NCI-H2196 (cell line): ENCODE measurements around the gene SUPT4H1.

Experiments
- DNase-seq: peaks from one replicate; lab custom pipeline; 2025; ENCODE audit not compliant: unreplicated experiment; lab: John Stamatoyannopoulos, UW

The SUPT4H1 gene

GRCh38 chr17:58381124-58382035 is 29.4 kb upstream of the SUPT4H1 start:
- DNase-seq, result no peak

- no peak for DNase-seq
Observed at GRCh38 chr17:58380207-58381123, 28.5 kb upstream of the SUPT4H1 start.

- DNase-seq, result no peak
Observed at GRCh38 chr17:58379511-58379824, 27.5 kb upstream of the SUPT4H1 start.

- DNase-seq, result no peak
Observed at GRCh38 chr17:58378733-58379510, 26.9 kb upstream of the SUPT4H1 start.

- no peak for DNase-seq
Observed at GRCh38 chr17:58377661-58378060, 25.7 kb upstream of the SUPT4H1 start.

- no peak for DNase-seq
Observed at GRCh38 chr17:58377093-58377601, 25.1 kb upstream of the SUPT4H1 start.

- DNase-seq, result no peak
Observed at GRCh38 chr17:58376472-58377000, 24.5 kb upstream of the SUPT4H1 start.

- no peak for DNase-seq
Observed at GRCh38 chr17:58375811-58376210, 23.8 kb upstream of the SUPT4H1 start.

- no peak for DNase-seq
Observed at GRCh38 chr17:58375256-58375655, 23.3 kb upstream of the SUPT4H1 start.

- DNase-seq, result no peak
Observed at GRCh38 chr17:58373923-58374322, 21.9 kb upstream of the SUPT4H1 start.

- no peak for DNase-seq
Observed at GRCh38 chr17:58373003-58373402, 21.0 kb upstream of the SUPT4H1 start.

- DNase-seq, result no peak
Observed at GRCh38 chr17:58371300-58371950, 19.4 kb upstream of the SUPT4H1 start.

- DNase-seq, result no peak
Observed at GRCh38 chr17:58370716-58371115, 18.7 kb upstream of the SUPT4H1 start.

- DNase-seq, result no peak
Observed at GRCh38 chr17:58370309-58370708, 18.3 kb upstream of the SUPT4H1 start.

- DNase-seq, result no peak
Observed at GRCh38 chr17:58369214-58370031, 17.4 kb upstream of the SUPT4H1 start.

GRCh38 chr17:58368860-58369213 is 16.8 kb upstream of the SUPT4H1 start:
- DNase-seq, result no peak

GRCh38 chr17:58367461-58367860 is 15.5 kb upstream of the SUPT4H1 start:
- no peak for DNase-seq

GRCh38 chr17:58365980-58366595 is 14.1 kb upstream of the SUPT4H1 start:
- no peak for DNase-seq
